K562 (cell line): Measurements from ENCODE around the gene DRAXIN. TPM values are rescaled to one million over a fixed set of nuclear protein-coding genes. Genes with fewer than 3 reads are reported as not detected.

Experiments
- BRF1 ChIP-seq: IDR thresholded peaks from 3 replicates; pipeline ENCODE4 v1.6.1; 2011; ENCODE audit warnings: borderline replicate concordance, mild to moderate bottlenecking; ENCODE audit not compliant: insufficient read length; ENCODE audit errors: extremely low read depth
- CAMTA2 ChIP-seq: fragments of 250-450 bp; sonication (Bioruptor Pico); conservative IDR thresholded peaks from 2 replicates; pipeline ENCODE4 v1.5.1; 2022
- DIDO1 ChIP-seq: fragments of 450-650 bp; IDR thresholded peaks from 2 replicates; pipeline ENCODE4 v1.6.1; 2016; ENCODE audit warnings: low read depth, missing biosample characterization, missing genetic modification characterization
- FOXK1 ChIP-seq: sonication (generic); formaldehyde crosslinking; IDR thresholded peaks from 2 replicates; pipeline ENCODE4 v1.8.0; 2022; ENCODE audit warnings: missing genetic modification reagents, mild to moderate bottlenecking, borderline replicate concordance
- FOXK2 ChIP-seq, 2 experiments: fragments of 450-650 bp; IDR thresholded peaks in 1 of 2; conservative IDR thresholded peaks in 1 of 2; 2 replicates each; pipeline ENCODE4 v1.6.1; 2016; ENCODE audit warnings: low read depth in 2 of 2, mild to moderate bottlenecking in 1 of 2
- GABPB2 ChIP-seq: fragments of 250-450 bp; sonication (Bioruptor Pico); conservative IDR thresholded peaks from 2 replicates; pipeline ENCODE4 v1.5.1; 2021; ENCODE audit warnings: mild to moderate bottlenecking
- KDM2B ChIP-seq: fragments of 250-450 bp; sonication (Bioruptor Pico); IDR thresholded peaks from 2 replicates; pipeline ENCODE4 v1.8.0; 2021; ENCODE audit warnings: mild to moderate bottlenecking, moderate library complexity
- KLF10 ChIP-seq: fragments of 250-450 bp; sonication (Bioruptor Pico); IDR thresholded peaks from 2 replicates; pipeline ENCODE4 v1.6.1; 2021; ENCODE audit warnings: matching md5 sums
- MCM2 ChIP-seq: fragments of 450-650 bp; IDR thresholded peaks from 2 replicates; pipeline ENCODE4 v1.6.1; 2017; ENCODE audit warnings: low read depth, mild to moderate bottlenecking
- MCM3 ChIP-seq: fragments of 450-650 bp; IDR thresholded peaks from 2 replicates; pipeline ENCODE4 v1.6.1; 2016
- MED1 ChIP-seq: sonication (generic); formaldehyde crosslinking; IDR thresholded peaks from 2 replicates; pipeline ENCODE4 v1.8.1; 2023; ENCODE audit warnings: missing genetic modification reagents, borderline replicate concordance
- NCOA2 ChIP-seq, 2 experiments: fragments of 450-650 bp; IDR thresholded peaks; 2 replicates each; pipeline ENCODE4 v1.6.1; 2018; ENCODE audit warnings: mild to moderate bottlenecking in 2 of 2, moderate library complexity in 1 of 2; ENCODE audit not compliant: partially characterized antibody in 2 of 2
- NCOA4 ChIP-seq: fragments of 450-650 bp; IDR thresholded peaks from 2 replicates; pipeline ENCODE4 v1.6.1; 2018; ENCODE audit warnings: mild to moderate bottlenecking; ENCODE audit not compliant: partially characterized antibody
- NFXL1 ChIP-seq: fragments of 450-650 bp; formaldehyde crosslinking; IDR thresholded peaks from 2 replicates; pipeline ENCODE4 v1.4.0; 2021; ENCODE audit warnings: mild to moderate bottlenecking
- NR1H2 ChIP-seq: sonication (generic); formaldehyde crosslinking; IDR thresholded peaks from 2 replicates; pipeline ENCODE4 v1.4.0; 2020; ENCODE audit warnings: mild to moderate bottlenecking, missing genetic modification reagents
- NUFIP1 ChIP-seq: fragments of 450-650 bp; IDR thresholded peaks from 2 replicates; pipeline ENCODE4 v1.6.1; 2018; ENCODE audit not compliant: partially characterized antibody
- SAFB2 ChIP-seq: fragments of 200-400 bp; formaldehyde crosslinking; IDR thresholded peaks from 2 replicates; pipeline ENCODE4 v1.6.1; 2018; ENCODE audit warnings: borderline replicate concordance, low read length, low read depth, moderate library complexity; ENCODE audit not compliant: severe bottlenecking
- SMARCE1 ChIP-seq: fragments of 450-650 bp; IDR thresholded peaks from 2 replicates; pipeline ENCODE4 v1.7.1; 2016; ENCODE audit warnings: mild to moderate bottlenecking
- STAT5A ChIP-seq: IDR thresholded peaks from 2 replicates; pipeline ENCODE4 v1.6.1; 2012; ENCODE audit warnings: low read length, inconsistent platforms, borderline replicate concordance
- TCF7 ChIP-seq: sonication (generic); IDR thresholded peaks from 2 replicates; pipeline ENCODE4 v1.6.1; 2016; ENCODE audit warnings: antibody characterized with exemption, borderline replicate concordance
- ZNF217 ChIP-seq: sonication (generic); formaldehyde crosslinking; IDR thresholded peaks from 2 replicates; pipeline ENCODE4 v1.8.0; 2022; ENCODE audit warnings: mild to moderate bottlenecking, missing genetic modification reagents
- polyA plus RNA-seq, 8 experiments: library from polyadenylated mRNA; depleted of rRNA in 4 of 8; stranded (reverse) in 5 of 8; unstranded in 3 of 8; fragments of >200 nt; fragmentation: Nextera tagmentation in 2 of 8; fragmentation: Illumina TruSeq in 1 of 8; extraction: Ambion mirVana in 2 of 8; extraction: Trizol in 1 of 8; gene quantifications; 2 replicates each; pipeline versions ENCODE4 v1.2.1 to v1.2.3, GENCODE V29; 2011 to 2014; ENCODE audit warnings: inconsistent platforms in 1 of 8, missing spikeins in 1 of 8
- total RNA-seq, 7 experiments: library from RNA; depleted of rRNA in 6 of 7; stranded (reverse); fragments of >200 nt in 6 of 7; fragmentation: Illumina TruSeq in 2 of 7; extraction: Trizol in 2 of 7; gene quantifications; 2 replicates each; pipeline versions ENCODE4 v1.2.1 to v1.2.3, GENCODE V29; 2011 to 2021; ENCODE audit warnings: low replicate concordance in 1 of 7
- TF ChIP-seq, protein P1 (sequence below), 2 experiments: fragments of 450-650 bp in 1 of 2; sonication (generic) in 1 of 2; formaldehyde crosslinking in 1 of 2; IDR thresholded peaks in 1 of 2; conservative IDR thresholded peaks in 1 of 2; 2 replicates each; pipeline versions ENCODE4 v1.6.1 to v1.8.1; 2016 to 2023; ENCODE audit warnings: mild to moderate bottlenecking in 2 of 2, moderate library complexity in 2 of 2, inconsistent platforms in 1 of 2, missing genetic modification reagents in 1 of 2
- TF ChIP-seq, protein P2 (sequence below): IDR thresholded peaks from 3 replicates; pipeline ENCODE4 v1.6.1; 2011; ENCODE audit warnings: borderline replicate concordance, mild to moderate bottlenecking, moderate library complexity; ENCODE audit not compliant: insufficient read length; ENCODE audit errors: extremely low read depth
- TF ChIP-seq, protein P3 (sequence below): IDR thresholded peaks from 2 replicates; pipeline ENCODE4 v1.6.1; 2014; ENCODE audit warnings: antibody characterized with exemption

Gene DRAXIN
- total and polyA plus RNA-seq, 9 of the 15 experiments (the other 6 are each of a cell fraction or from before 2014, with no cell fraction given), result 0.01 to 0.04 (median 0.01) TPM; not detected in 6

DNA sequence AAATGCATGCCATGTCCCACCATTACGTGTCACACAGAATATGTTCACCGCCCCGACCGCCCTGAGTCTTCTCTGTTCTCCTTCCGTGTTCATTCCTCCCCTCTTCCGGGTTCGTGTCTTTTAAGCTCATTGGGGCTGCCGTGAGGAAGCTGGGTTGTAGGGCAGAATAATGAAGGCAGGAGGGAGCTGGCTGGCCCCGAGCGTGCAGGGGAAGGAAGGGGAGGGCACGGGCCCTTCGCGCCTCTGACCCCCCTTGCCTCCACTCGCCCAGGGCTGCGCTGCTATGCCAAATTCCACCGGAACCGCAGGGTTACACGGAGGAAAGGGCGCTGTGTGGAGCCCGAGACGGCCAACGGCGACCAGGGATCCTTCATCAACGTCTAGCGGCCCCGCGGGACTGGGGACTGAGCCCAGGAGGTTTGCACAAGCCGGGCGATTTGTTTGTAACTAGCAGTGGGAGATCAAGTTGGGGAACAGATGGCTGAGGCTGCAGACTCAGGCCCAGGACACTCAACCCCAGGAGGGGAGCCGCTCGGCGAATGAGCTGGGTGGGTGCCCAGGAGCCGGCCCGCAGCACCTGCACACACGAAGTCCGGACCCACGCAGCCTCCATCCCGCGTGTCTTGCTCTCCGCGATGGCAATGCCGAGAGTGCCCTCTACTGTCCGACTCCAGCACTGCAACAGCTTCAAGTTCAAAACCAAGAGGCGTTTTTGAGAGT is 28.0 kb downstream of the DRAXIN start (continued):
- TF ChIP-seq, protein P1, sequence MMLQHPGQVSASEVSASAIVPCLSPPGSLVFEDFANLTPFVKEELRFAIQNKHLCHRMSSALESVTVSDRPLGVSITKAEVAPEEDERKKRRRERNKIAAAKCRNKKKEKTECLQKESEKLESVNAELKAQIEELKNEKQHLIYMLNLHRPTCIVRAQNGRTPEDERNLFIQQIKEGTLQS (IDR thresholded peaks at IDR 0.05), result no peak
- TF ChIP-seq, protein P1 (CRISPR knock-in tag; conservative IDR thresholded peaks at IDR 0.05), result no peak
- TF ChIP-seq NCOA4, result no peak
- no peak for TF ChIP-seq STAT5A
- peak; percentile 72; the same call in 1 of the 2 replicates for TF ChIP-seq FOXK1 (CRISPR knock-in tag)
- TF ChIP-seq BRF1, result no peak
- TF ChIP-seq MCM3, result no peak
- TF ChIP-seq NR1H2 (CRISPR knock-in tag), result no peak
- TF ChIP-seq ZNF217 (CRISPR knock-in tag), result no peak
- 0 out of 4 replicates have a peak, but pooled peaks of 1 of the 2 experiments have one; percentile 26 for TF ChIP-seq FOXK2 (conservative IDR thresholded peaks at IDR 0.05 in 1 of 2, IDR thresholded peaks at IDR 0.05 in 1 of 2; ENCODE audit: low read depth in 2 of 2)
- no peak for TF ChIP-seq SAFB2
- 0 out of 2 replicates have a peak, but pooled peaks have one; percentile 48 for TF ChIP-seq KDM2B (CRISPR knock-in tag)
- no peak for TF ChIP-seq MED1
- TF ChIP-seq TCF7, result 0 out of 2 replicates have a peak, but pooled peaks have one; percentile 38
- no peak for TF ChIP-seq NCOA2 (IDR thresholded peaks at IDR 0.05; ENCODE audit: partially characterized antibody in 2 of 2)
- TF ChIP-seq, protein P2, sequence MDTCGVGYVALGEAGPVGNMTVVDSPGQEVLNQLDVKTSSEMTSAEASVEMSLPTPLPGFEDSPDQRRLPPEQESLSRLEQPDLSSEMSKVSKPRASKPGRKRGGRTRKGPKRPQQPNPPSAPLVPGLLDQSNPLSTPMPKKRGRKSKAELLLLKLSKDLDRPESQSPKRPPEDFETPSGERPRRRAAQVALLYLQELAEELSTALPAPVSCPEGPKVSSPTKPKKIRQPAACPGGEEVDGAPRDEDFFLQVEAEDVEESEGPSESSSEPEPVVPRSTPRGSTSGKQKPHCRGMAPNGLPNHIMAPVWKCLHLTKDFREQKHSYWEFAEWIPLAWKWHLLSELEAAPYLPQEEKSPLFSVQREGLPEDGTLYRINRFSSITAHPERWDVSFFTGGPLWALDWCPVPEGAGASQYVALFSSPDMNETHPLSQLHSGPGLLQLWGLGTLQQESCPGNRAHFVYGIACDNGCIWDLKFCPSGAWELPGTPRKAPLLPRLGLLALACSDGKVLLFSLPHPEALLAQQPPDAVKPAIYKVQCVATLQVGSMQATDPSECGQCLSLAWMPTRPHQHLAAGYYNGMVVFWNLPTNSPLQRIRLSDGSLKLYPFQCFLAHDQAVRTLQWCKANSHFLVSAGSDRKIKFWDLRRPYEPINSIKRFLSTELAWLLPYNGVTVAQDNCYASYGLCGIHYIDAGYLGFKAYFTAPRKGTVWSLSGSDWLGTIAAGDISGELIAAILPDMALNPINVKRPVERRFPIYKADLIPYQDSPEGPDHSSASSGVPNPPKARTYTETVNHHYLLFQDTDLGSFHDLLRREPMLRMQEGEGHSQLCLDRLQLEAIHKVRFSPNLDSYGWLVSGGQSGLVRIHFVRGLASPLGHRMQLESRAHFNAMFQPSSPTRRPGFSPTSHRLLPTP, result no peak
- TF ChIP-seq GABPB2 (CRISPR knock-in tag), result no peak
- TF ChIP-seq NFXL1 (CRISPR knock-in tag), result no peak
- TF ChIP-seq DIDO1, result no peak
- TF ChIP-seq SMARCE1, result no peak
- no peak for TF ChIP-seq CAMTA2 (CRISPR knock-in tag)
- TF ChIP-seq KLF10, result no peak
- TF ChIP-seq MCM2, result no peak
- TF ChIP-seq, protein P3, sequence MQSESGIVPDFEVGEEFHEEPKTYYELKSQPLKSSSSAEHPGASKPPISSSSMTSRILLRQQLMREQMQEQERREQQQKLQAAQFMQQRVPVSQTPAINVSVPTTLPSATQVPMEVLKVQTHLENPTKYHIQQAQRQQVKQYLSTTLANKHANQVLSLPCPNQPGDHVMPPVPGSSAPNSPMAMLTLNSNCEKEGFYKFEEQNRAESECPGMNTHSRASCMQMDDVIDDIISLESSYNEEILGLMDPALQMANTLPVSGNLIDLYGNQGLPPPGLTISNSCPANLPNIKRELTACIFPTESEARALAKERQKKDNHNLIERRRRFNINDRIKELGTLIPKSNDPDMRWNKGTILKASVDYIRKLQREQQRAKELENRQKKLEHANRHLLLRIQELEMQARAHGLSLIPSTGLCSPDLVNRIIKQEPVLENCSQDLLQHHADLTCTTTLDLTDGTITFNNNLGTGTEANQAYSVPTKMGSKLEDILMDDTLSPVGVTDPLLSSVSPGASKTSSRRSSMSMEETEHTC, result 0 out of 2 replicates have a peak, but pooled peaks have one; percentile 36
- peak; percentile 42 for TF ChIP-seq NUFIP1
